Peyer's patch (tissue), 4 donors: ENCODE measurements around the gene BMPER. TPM values are rescaled to one million over a fixed set of nuclear protein-coding genes. Genes with fewer than 3 reads are reported as not detected.

ENCODE experiments used
- DNase-seq, 3 donors: peaks; one replicate each; pipeline ENCODE4 v3.0.0-alpha.2; 2017 to 2019
- H3K27ac ChIP-seq, 4 donors: fragments of 200-600 bp; sonication (generic); one replicate each; pipeline ENCODE4 v1.5.1; 2016 to 2019
- H3K27me3 ChIP-seq, 2 donors: fragments of 200-600 bp; sonication (generic); one replicate each; pipeline ENCODE4 v1.5.1; 2019
- H3K36me3 ChIP-seq, 3 donors: fragments of 200-600 bp; sonication (generic); one replicate each; pipeline ENCODE4 v1.5.1; 2016 to 2019
- H3K4me1 ChIP-seq, 4 donors: fragments of 200-600 bp; sonication (generic); one replicate each; pipeline ENCODE4 v1.5.1; 2016 to 2019
- H3K4me3 ChIP-seq, 4 donors: fragments of 200-600 bp; sonication (generic); 1 replicate in 3 of 4; 2 replicates in 1 of 4; pipeline ENCODE4 v1.5.1; 2016 to 2019; ENCODE audit warnings: mild to moderate bottlenecking in 1 of 4
- H3K9me3 ChIP-seq, 4 donors: fragments of 200-600 bp; sonication (generic); one replicate each; pipeline ENCODE4 v1.5.1; 2016 to 2019; ENCODE audit warnings: mild to moderate bottlenecking in 1 of 4
- POLR2A ChIP-seq, 2 donors: fragments of 450-650 bp; IDR thresholded peaks; one replicate each; pipeline ENCODE4 v1.5.1; 2017; ENCODE audit warnings: antibody characterized with exemption in 2 of 2, mild to moderate bottlenecking in 2 of 2, moderate library complexity in 2 of 2
- total RNA-seq, 4 donors: library from RNA; depleted of rRNA; stranded (reverse); fragments of >200 nt; gene quantifications; one replicate each; pipeline ENCODE4 v1.1.0, GENCODE V29; 2016
- TF ChIP-seq, protein P1 (sequence below), 6 experiments: fragments of 450-650 bp in 4 of 6; fragments of 200-600 bp in 2 of 6; sonication (generic) in 1 of 6; IDR thresholded peaks; one replicate each; pipeline ENCODE4 v1.5.1; 2017 to 2019; ENCODE audit warnings: antibody characterized with exemption in 6 of 6, mild to moderate bottlenecking in 3 of 6, moderate library complexity in 1 of 6

The BMPER gene
- total RNA-seq, 4 donors from 2014 or later: 4.0 to 50.3 (median 17.6) TPM

DNA sequence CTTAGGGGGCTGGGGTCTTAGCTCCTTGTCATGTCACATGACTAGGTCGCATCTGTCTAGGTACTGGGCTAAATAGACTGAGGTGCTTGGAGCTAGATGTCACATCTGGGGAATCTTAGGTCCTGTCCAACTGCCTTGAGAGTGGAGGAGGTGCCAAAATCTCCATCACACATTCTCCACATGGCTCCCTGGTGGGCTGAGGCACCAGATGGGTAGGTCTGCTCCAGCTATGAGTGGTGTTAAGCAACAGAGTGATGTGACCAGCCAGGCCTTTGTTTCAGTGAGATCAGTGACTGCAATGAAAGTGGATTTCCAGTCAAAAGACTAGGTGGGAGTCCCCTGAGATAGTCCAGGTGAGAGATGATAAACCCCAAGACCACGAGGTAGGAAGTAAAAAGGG is 251.8 kb downstream of the BMPER start:
- H3K27me3 ChIP-seq: no peaks in the 10 kb centered on the region
- TF ChIP-seq, protein P1, sequence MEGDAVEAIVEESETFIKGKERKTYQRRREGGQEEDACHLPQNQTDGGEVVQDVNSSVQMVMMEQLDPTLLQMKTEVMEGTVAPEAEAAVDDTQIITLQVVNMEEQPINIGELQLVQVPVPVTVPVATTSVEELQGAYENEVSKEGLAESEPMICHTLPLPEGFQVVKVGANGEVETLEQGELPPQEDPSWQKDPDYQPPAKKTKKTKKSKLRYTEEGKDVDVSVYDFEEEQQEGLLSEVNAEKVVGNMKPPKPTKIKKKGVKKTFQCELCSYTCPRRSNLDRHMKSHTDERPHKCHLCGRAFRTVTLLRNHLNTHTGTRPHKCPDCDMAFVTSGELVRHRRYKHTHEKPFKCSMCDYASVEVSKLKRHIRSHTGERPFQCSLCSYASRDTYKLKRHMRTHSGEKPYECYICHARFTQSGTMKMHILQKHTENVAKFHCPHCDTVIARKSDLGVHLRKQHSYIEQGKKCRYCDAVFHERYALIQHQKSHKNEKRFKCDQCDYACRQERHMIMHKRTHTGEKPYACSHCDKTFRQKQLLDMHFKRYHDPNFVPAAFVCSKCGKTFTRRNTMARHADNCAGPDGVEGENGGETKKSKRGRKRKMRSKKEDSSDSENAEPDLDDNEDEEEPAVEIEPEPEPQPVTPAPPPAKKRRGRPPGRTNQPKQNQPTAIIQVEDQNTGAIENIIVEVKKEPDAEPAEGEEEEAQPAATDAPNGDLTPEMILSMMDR (IDR thresholded peaks at IDR 0.05): no peak
- TF ChIP-seq POLR2A (IDR thresholded peaks at IDR 0.05): no peak
- H3K4me1 ChIP-seq: no peaks in the 10 kb centered on the region
- no peak overlapping the region for H3K4me3 ChIP-seq
- H3K9me3 ChIP-seq: no peaks in the 10 kb centered on the region
- H3K36me3 ChIP-seq: no peaks in the 10 kb centered on the region
- no peak for DNase-seq
- H3K27ac ChIP-seq: no peak overlapping the region

DNA sequence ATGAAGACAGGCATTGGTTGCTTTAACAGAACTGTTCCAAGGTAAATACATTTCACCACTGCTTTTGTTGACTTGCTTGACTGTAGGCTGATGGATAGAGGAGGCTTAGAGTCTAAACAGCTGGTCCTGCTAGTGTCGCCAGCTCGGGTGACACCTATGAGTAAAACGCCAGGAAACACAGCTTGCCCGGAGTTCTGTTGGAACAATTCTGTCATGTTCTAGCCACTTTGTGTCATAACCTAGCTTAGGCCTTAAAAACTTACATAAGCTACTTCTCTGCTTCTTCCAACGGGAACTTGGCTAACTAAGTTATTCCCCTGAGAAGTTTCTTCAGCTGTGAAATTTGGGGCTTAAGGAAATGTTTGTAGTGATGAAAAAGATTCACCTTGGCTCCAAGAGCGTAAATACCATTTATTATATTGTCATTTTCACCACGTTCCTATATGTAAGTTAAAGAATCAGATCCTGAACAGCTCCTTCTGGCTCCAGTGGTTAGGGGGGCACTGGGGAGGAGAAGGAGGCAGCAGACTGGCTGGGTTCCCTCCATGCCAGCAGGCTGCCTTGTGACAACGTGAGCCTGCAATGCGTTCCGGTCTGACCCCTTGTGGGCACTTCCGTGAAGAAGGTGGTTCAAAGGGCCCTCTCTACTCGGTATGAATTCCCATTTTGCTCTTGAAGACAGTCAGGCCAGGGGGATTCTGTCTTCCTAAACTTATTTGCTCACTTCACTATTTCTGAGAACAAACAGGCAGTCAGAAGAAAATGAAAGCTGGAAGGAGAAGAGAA is 253.2 kb downstream of the BMPER start:
- no peak for DNase-seq
- Histone ChIP-seq H3K27me3 (no peaks in the 10 kb centered on the region), H3K9me3 (no peaks in the 10 kb centered on the region), H3K4me3 (no peak overlapping the region), H3K27ac (no peak overlapping the region), H3K4me1 (no peaks in the 10 kb centered on the region), H3K36me3 (no peaks in the 10 kb centered on the region)
- TF ChIP-seq POLR2A (IDR thresholded peaks at IDR 0.05): no peak
- TF ChIP-seq, protein P1 (IDR thresholded peaks at IDR 0.05): no peak

DNA sequence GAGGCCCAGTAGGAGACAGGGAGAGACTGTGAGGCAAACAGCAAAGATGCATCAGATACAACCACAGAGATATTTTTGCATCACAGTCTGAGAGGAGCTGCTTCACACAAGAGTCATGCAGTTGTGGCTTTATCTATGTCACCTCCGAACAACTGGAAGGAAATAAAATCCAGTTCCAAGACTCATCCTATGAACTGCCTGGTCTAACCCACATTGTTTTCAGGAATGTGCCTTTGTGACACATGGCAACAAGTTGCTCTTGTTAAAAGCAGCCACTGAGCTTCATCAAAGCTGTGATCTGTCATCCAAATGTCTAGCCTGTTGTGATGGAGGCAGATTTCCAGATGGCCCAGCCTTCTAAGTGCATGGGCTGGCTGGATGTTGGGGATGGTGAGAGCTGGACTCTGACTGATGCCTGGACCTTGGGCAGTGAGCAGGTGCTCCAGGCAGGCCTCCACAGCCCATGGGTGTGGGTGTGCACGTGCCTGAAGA is 255.0 kb downstream of the BMPER start:
- Histone ChIP-seq H3K4me1 (no peaks in the 10 kb centered on the region), H3K9me3 (no peaks in the 10 kb centered on the region), H3K27me3 (no peaks in the 10 kb centered on the region), H3K27ac (no peak overlapping the region), H3K36me3 (no peaks in the 10 kb centered on the region), H3K4me3 (no peak overlapping the region)
- TF ChIP-seq POLR2A (IDR thresholded peaks at IDR 0.05): no peak
- TF ChIP-seq, protein P1 (IDR thresholded peaks at IDR 0.05): no peak
- no peak for DNase-seq

DNA sequence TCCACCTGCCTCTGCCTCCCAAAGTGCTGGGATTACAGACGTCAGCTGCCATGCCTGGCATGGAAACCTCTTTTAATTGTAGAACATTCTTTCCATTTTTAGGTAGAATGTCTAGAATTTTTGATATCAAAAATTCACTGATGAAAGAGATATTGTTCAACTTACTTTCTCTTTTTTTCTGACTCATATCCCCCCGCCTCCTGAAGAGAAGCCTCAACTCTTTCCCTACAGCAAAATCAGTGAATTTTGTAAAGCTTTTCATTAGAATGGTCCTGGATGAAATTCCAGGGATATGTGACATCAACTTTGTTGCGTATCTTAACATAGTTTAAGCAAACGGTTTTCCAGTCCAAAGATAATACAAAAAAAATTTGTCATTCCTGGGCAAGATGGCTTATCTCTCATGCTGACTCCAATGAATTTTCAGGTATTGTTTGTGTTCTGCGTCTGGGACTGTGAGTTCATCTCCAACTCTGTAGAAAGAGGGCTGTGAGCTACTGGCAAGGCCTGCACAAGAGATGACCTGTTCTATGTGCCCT is 256.8 kb downstream of the BMPER start:
- H3K4me1 ChIP-seq: no peaks in the 10 kb centered on the region
- H3K9me3 ChIP-seq: no peaks in the 10 kb centered on the region
- H3K4me3 ChIP-seq: no peak overlapping the region
- no peak for TF ChIP-seq POLR2A (IDR thresholded peaks at IDR 0.05)
- TF ChIP-seq, protein P1 (IDR thresholded peaks at IDR 0.05): no peak
- no peak overlapping the region for H3K27ac ChIP-seq
- no peaks in the 10 kb centered on the region for H3K36me3 ChIP-seq
- no peaks in the 10 kb centered on the region for H3K27me3 ChIP-seq
- DNase-seq: no peak

DNA sequence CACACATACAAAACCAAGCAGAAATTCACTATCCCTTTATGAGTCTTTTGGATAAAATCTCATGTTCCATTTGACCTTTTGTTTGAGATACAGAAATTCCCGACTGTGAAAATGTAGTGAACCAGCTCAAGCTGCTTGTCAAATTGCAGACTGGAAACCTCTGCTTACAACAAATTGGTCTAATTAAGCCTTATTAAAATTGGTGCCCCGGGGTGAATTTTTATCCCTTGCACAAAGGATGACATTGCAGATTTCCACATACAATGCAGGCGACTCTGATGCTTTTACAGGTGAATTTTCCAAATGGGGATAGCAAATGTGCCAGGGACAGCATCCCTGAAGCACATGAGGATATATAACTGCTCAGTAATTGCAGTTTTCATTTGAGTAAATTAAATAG is 257.3 kb downstream of the BMPER start:
- Histone ChIP-seq H3K27ac (no peak overlapping the region), H3K27me3 (no peaks in the 10 kb centered on the region), H3K4me3 (no peak overlapping the region), H3K4me1 (no peaks in the 10 kb centered on the region), H3K36me3 (no peaks in the 10 kb centered on the region), H3K9me3 (no peaks in the 10 kb centered on the region)
- DNase-seq: no peak
- no peak for TF ChIP-seq POLR2A (IDR thresholded peaks at IDR 0.05)
- TF ChIP-seq, protein P1 (IDR thresholded peaks at IDR 0.05): no peak
